Daoy (cell line): ENCODE results near the gene DDX51. TPM values are rescaled to one million over a fixed set of nuclear protein-coding genes. Genes with fewer than 3 reads are reported as not detected.

Experiments
- DNase-seq: peaks from one replicate; pipeline ENCODE4 v3.0.0-alpha.2; 2015; ENCODE audit warnings: low read depth
- total RNA-seq: library from RNA; depleted of rRNA; stranded (reverse); fragments of >200 nt; shearing (Covaris generic); gene quantifications from 2 replicates; pipeline ENCODE4 v1.2.3, GENCODE V29; 2014; rRNA removed

DDX51 gene, protein sequence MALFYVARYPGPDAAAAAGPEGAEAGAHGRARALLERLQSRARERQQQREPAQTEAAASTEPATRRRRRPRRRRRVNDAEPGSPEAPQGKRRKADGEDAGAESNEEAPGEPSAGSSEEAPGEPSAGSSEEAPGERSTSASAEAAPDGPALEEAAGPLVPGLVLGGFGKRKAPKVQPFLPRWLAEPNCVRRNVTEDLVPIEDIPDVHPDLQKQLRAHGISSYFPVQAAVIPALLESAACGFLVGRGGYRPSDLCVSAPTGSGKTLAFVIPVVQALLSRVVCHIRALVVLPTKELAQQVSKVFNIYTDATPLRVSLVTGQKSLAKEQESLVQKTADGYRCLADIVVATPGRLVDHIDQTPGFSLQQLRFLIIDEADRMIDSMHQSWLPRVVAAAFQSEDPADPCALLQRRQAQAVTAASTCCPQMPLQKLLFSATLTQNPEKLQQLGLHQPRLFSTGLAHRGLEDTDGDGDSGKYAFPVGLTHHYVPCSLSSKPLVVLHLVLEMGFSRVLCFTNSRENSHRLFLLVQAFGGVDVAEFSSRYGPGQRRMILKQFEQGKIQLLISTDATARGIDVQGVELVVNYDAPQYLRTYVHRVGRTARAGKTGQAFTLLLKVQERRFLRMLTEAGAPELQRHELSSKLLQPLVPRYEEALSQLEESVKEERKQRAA
- total RNA-seq, result 4.1 and 5.2 TPM in 2 replicates

- peak; percentile 93 for DNase-seq
Observed at GRCh38 chr12:132144115-132144809, at the start of gene DDX51, which contains the start of gene NOC4L. Gene DDX51 (minus strand): TSS chr12:132144319. CDS start chr12:132144296, 23 bp downstream. Gene NOC4L (plus strand): TSS chr12:132144457. CDS start chr12:132144489, 32 bp downstream.

DNA sequence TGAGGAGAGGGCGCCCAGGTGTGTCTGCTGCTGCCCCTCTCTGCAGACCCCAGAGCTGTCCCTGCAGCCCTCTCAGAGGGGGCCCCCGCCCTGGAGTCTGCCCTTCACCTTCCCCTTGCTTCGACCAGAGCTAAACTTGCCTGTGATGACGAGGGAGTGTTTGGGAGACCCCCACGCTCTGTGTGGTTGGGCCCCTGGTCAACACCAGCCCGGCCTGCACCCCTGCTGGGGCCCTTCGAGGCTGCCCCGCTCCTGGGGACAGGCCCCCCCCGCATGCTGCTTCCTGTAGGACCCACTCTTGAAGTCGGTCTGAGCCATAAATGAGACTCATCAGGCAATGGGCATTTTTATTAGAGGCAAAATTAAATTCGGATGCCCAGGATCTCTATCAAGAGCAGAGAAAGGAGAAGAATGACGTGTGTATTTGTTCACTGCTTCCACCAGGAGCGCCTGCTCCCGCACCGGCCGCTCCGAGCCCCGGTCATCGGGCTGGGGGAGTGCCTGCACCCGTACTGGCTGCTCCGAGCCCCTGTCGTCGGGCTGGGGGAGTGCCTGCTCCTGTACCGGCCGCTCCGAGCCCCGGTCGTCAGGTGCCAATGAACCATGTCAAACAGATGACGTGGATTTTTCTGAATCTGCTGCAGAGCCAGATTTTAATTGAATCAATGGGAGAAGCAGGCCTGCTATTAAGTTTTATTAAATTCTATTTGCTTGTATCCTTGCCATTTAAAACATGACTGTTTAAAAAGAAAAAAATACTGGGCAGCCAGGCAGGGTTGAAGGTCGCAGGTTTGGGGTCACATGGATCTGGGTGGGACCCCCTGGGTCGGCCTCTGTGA lies 47.8 kb upstream of the DDX51 start:
- no peak for DNase-seq

DNA sequence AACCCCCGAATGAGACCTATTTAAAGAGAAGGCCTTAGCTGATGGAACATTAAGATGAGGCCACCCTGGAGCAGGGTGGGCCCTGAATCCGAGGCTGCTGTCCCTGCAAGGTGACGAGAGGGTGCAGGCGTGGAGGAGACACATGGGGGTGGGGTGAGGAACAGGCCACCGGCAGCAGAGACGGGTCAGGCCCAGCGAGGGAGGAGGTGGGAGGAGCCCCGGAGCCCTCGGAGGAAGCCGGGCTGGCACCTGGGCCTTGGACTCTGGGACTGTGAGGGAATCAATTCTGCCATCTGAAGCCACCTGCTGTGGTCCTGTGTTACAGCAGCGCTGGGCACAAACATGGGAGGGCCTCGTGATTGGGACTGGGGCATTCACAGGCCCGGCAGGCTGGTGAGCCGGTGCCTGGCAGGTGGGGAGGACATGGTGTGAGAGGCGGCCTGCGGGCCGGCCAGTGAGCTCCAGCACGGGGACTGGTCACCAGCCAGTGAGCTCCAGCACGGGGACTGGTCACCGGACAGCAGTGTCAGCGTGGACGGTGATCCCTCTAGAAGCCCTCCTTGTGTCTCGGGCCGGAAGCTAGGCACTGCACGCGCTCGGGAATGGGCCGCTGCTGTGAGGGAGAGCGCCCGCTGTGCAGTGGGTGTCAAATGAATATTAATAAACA lies 46.8 kb upstream of the DDX51 start:
- no peak for DNase-seq

- DNase-seq, result peak; percentile 36
Observed at GRCh38 chr12:132190012-132190755, 46.1 kb upstream of the DDX51 start.

GRCh38 chr12:132189378-132190011 lies 45.4 kb upstream of the DDX51 start:
- DNase-seq, result peak; percentile 85

DNA sequence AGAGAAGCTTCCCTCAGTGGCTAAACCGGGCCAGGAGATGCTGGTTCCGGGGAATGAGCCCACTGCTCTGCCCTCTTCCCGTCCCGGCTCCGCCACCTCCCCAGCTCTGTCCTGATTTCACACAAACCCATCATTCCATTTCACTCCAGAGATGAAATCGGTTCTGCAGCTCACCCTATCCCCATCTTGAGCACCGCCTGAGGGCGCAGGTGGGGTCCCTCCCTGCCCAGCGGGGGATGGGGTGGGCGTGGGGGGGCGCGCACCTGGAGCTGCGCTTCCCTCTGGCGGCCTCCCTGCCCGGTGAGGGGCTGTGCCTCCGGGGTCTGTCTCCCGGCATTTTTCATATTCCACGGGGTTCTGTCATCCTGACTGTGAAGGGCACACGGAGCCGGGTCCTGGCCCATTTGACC lies 44.8 kb upstream of the DDX51 start:
- DNase-seq, result no peak

DNA sequence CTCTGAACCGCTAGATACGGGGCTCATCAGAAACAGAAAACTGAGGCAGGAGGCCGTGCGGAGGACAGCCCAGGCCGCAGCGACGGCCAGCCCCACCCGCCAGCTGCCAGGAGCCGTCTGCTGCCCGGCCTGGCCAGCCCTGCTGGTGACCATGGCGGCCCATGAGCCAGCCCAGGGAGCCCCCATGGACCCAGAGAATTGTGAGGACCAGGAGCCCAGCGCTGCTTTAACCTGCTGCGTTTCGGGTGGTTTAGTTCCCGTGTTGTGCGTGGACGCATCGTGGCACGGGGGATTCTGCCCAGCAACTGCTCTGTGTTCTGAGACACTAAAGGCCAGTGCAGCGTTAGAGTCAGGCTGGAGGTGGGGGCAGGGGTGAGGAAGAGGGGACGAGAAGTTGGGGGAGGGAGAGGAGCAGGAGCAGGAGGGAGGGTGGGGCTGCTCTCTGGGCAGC lies 44.4 kb upstream of the DDX51 start:
- no peak for DNase-seq

DNA sequence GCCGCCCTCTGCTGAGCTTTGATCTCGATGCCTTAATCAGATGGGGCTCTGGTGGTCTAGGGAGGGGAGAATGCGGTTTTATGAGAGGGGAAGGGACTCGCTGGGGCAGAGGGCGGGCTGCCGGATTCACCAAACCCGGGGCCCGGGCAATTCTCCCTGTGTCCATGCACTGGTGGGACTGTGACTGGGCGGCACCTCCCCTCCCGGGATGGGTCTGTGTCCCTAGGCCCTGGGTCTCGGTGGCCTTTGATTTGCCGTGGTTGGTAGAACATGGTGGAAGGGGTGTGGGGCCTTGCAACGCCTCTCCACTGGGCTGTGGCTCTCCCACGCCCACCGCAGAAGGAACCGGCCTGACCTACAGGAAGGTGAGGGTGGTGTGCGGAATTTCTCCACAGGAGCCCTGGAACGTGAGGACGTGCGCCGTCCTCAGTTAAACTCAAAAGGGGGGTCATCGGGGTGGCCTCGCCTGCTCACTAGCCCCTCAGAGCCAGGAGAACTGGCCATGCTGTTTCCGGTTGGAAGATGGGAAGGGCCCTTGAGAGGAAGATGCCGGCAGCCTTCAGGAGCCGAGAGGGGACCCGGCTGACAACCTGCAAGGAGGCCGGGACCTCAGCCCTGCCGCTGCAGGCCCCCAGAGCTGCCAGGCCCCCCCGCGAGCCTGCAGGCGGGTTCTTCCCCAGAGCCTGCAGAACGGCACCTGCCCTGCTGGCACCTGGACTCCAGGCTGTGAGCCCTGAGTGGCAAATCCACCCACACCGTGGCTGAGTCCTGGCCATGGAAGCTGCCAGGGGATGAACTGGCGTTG lies 43.7 kb upstream of the DDX51 start:
- DNase-seq, result no peak

DNA sequence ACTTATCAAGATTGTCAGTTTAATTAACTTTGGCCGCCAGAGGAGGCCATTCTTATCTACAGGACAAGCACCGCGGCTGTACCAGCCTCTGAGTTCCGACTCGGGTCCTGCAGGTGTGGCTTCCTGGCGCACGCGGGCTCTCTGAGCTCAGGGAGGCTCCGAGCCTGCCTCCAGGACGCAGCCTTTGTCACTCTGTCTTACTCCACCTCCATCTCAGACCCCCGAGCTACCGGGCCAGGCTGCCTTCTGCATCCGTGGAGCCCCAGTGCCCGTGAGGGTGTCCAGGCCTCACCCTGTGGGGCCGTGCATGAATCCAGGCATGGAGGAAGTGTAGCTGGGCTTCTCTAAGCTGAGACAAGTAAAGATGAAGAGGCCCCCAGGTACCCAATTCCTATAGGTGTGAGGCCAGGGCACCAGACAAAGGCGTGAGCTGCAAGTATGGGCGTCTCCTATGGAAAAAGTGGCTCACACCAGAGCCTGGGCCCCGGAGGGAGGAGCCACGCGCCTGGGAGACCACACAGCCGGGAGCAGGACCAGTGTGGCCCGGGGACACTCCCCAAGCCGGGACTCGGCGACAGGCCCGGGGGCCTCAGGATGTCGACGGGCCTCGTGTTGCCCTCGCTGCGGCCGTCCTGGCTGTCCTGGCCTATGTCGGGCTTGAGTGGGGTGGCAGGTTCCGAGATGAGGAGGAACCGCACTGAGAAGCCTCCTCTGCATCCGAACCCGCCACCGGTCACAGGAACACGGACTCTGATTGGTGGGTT lies 42.9 kb upstream of the DDX51 start:
- no peak for DNase-seq

- no peak for DNase-seq
Observed at GRCh38 chr12:132186208-132186856, 42.2 kb upstream of the DDX51 start.

- no peak for DNase-seq
Observed at GRCh38 chr12:132185705-132186104, 41.6 kb upstream of the DDX51 start.

DNA sequence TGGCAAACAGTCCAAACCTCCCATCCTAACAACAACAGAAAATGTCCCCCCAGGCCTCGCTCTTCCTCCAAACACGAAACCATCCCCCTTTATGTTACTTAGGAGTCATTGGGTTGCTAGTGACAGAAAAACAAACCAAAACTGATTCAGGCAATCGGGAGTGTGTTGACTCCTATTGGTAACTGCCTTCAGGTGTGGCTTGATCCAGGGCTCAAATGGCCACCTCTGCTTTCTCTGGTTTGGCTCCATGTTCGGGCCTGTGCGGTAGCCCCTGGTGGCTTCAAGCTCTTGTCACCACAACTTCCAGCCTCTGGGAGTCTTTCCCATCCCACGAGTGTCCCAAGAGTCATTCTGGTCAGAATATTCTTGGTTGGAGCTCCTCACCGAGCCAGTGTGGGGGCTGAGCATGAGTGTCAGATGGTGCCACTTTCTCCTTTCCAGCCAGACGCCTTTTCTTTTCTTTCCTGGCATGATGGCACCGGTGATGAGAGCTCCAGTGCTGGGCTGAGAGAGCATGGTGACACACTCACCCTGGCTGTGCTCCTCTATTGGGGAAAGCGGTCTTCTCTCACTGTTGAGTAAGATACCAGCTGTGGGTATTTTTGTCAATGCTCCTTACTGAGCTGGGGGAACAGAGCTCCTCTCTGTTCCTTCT lies 38.7 kb upstream of the DDX51 start:
- no peak for DNase-seq

GRCh38 chr12:132182206-132182710 lies 38.1 kb upstream of the DDX51 start:
- no peak for DNase-seq

- no peak for DNase-seq
Observed at GRCh38 chr12:132181570-132182200, 37.6 kb upstream of the DDX51 start.

- no peak for DNase-seq
Observed at GRCh38 chr12:132180648-132181546, 36.8 kb upstream of the DDX51 start.
